NCI-H1417 (cell line): ENCODE data around the gene SMPD3.
A peak's percentile ranks its signal among the peaks of the same experiment; 100 is the strongest.

Source experiments
- DNase-seq, 3 experiments: peaks; one replicate each; lab custom pipeline; 2025; lab: John Stamatoyannopoulos, UW

SMPD3 gene

GRCh38 chr16:68357521-68357922 is 90.8 kb downstream of the SMPD3 start:
- no peak for DNase-seq

DNA sequence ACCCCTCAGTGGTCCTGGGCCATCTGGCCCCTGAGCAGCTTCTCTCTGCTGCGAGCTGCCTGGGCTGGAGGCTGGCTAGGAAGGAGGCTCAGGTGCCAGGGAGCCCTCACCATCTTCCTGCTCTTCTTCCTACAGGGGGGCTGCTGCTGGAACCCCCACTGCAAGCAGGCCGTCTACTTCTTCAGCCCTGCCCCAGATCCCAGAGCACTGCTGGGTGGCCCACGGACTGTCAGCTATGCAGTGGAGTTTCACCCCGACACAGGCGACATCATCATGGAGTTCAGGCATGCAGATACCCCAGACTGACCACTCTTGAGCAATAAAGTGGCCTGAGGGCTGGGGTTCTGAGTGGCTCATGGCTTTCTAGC is 91.4 kb downstream of the SMPD3 start:
- DNase-seq: no peak

DNA sequence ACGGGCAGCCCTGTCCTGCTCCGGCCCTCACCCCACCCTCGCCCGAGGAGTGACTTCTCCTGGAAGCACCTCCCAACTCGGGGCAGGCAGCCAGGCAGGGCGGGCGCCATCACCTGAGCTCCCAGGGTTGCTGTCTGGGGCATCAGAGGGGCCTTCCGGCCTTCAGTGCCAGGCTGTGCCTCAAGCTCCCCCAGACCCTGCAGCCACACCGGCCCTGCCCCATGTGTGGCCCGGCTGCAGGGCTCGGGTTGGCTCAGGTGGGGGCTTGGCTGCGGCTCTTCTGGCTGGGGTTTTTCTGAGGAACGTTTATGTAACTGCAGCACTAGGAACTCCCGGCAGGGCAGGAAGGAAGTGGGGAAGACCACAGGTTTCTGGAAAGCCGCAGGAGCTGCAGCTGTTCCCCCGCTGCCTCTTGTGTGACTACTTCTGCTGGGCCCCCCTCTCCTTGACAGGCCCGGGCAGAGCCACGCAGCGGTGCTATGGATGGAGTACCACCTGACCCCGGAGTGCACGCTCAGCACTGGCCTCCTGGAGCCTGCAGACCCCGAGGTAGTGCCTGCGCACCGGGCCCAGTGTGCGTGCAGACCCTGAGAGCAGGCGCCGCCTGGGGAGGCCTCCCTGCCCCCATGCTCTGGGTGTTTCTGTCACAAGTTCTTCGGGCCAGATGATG is 91.9 kb downstream of the SMPD3 start:
- no peak for DNase-seq

GRCh38 chr16:68355447-68356248 is 92.7 kb downstream of the SMPD3 start:
- DNase-seq: peak in 1 of 3 experiments; percentile 2

- no peak for DNase-seq
These were observed 93.5 kb downstream of the SMPD3 start for GRCh38 chr16:68354816-68355215.

DNA sequence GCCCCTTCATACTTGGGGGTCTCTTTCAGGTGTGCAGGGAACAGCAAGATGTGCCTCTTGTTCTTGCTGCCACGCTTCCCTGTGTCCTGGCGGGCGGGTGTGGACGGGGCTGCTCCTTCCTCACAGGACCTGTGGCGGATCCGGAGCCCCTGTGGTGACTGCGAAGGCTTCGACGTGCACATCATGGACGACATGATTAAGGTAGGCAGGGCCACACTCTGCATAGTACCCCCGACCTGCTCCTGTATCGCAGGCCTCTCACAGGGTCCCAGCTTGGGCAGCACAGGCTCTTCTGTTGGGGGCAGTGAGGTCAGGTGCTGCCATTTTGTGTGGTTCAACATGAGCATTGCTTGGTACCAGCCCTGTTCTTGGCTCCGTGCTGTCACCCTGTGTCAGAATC is 94.9 kb downstream of the SMPD3 start:
- DNase-seq: no peak

GRCh38 chr16:68351991-68352431 is 96.3 kb downstream of the SMPD3 start:
- DNase-seq: peak; percentile 27 to 73 (median 61)

- DNase-seq: peak in 1 of 3 experiments; percentile 28
These were observed 96.8 kb downstream of the SMPD3 start for GRCh38 chr16:68351463-68351862.

DNA sequence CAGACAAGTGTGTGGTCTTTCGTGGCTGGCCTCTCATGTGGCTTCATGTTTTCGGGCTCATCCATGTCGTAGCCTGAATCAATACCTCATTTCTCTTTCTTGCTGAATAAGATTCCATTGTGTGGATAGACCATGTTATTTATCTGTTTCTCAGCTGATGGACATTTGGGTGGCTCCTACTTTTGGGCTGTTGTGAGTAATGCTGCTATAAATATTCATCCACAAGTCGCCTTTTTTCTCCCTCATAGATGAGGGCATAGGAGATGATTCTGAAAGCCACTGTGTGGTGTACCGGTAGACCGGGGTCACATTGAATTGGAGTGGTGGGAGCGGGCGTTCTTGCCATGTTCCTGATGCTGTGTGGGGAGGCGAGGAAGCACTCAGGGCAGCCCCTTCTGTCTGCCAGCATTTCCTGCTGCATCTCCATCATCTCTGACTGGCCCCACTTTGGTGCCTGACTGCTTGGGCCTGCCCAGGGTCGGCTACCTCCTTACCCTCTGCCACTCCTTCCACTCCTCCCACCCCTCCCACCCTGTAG is 97.4 kb downstream of the SMPD3 start:
- DNase-seq: no peak

GRCh38 chr16:68349838-68350410 is 98.4 kb downstream of the SMPD3 start:
- no peak for DNase-seq

- DNase-seq: no peak
These were observed 99.5 kb downstream of the SMPD3 start for GRCh38 chr16:68348639-68349445.

- no peak for DNase-seq
These were observed 100.7 kb downstream of the SMPD3 start for GRCh38 chr16:68347605-68348004.

- DNase-seq: no peak
These were observed 101.3 kb downstream of the SMPD3 start for GRCh38 chr16:68346892-68347480.

DNA sequence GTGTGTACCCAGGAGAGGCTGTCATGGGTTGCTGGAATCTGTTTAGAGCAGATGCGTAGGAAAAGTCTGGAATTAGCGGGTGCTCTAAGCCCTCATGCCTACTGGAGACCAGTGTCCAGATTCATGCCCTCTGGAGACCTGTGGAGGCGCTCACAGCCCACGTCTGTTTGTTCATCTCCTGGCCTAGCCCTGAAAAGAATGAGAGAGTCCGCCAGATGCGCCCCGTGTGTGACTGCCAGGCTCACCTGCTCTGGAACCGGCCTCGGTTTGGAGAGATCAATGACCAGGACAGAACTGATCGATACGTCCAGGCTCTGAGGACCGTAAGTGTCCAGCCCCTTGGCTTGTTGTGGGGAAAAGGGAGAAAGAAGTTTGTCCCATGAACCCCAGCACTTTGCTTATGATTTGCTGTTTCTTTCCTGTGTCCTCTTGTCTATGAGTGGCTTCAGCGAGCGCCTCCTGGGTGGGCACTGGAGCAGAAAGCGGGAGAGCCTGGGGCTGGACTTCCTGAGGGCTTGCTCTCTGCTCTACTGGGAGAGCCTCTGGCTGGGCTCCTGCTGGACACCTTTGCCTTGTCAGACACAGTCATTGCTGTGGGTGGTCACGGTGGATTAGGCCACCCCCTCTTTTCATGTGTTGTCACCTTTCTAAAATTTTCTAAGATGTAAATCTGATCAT is 102.2 kb downstream of the SMPD3 start:
- no peak for DNase-seq

DNA sequence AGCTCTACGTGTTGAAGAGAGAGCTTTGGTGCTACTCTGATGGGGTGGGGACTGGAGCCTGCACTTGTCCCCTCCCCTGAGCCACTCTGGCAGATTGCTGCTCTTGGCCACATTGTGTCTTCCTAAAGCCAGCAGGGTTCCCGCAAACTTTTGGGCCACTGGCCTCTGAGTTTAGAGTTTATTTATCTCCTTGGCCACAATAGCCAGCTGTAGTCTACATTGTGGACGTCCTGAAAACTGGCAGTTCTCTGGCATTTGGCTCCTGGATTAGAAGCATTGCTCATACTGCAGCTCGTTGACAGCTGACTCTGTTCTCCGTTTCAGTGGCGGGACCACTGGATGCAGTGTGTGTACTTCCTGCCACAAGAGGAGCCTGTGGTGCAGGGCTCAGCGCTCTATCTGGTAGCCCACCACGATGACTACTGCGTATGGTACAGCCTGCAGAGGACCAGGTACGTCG is 102.9 kb downstream of the SMPD3 start:
- no peak for DNase-seq

DNA sequence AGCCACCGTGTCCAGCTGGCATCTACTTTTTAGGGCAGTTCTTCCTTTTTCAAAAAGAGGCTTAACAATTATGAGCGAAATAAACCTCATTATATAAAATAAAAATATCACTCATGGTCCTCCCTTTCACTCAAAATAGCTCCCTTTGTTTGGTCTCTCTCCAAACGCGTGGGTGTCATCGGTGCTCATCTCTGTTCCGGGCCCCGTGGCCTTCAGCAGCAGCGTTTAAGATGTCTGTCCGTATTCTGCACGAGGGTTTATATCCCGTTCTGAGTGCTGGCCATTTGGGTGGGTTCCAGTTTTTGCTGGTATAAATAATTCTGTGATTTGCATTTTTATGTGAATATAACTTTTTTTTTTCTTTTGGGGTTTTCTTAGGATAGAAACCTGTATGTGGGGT is 104.1 kb downstream of the SMPD3 start:
- no peak for DNase-seq

DNA sequence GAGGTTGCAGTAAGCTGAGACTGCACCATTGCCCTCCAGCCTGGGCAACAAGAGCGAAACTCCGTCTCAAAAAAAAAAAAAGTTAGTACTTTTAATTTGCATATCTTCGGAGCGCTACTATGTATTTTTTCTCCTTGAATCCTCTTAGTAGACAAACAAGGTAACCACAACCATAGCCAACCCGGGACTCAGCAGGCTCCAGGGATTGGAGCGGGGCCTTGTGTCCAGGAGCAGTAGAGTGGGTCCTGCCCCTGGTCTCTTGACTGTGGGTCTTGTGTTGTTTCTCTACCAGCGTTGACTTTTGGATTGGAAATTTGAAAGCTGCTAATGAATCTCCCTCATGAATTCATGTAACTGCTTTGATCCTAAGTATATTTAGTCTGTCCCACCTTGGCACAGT is 105.2 kb downstream of the SMPD3 start:
- no peak for DNase-seq

DNA sequence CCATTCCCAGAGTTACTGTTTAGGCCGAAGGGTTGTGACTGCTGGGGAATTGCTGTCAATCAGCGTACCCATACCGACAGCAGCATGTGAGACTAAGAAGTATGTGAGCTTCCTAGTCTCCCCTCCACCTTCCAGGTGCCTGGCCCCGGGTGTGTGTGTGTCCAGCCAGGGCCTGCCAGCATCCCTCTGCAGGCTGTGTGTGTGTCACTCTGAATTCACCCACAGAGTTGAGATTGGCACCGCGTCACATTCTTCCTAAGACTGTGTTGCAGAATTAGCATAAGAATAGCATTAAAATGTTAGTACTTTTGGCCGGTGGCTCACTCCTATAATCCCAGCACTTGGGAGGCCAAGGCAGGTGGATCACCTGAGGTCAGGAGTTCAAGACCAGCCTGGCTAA is 105.7 kb downstream of the SMPD3 start:
- no peak for DNase-seq

DNA sequence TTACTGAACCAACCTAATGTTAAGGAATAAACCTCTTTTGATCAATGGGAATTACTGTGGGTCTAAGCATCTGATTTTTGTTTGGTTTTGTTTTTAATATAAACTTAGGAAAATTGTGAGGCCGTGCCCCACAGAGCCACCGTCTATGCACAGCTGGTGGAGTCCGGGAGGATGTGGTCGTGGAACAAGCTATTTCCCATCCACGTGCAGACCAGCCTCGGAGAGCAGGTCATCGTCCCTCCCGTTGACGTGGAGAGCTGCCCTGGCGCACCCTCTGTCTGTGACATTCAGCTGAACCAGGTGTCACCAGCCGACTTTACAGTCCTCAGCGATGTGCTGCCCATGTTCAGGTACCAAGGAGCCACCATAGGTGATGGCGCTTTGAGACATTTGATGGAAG is 109.1 kb downstream of the SMPD3 start:
- no peak for DNase-seq

DNA sequence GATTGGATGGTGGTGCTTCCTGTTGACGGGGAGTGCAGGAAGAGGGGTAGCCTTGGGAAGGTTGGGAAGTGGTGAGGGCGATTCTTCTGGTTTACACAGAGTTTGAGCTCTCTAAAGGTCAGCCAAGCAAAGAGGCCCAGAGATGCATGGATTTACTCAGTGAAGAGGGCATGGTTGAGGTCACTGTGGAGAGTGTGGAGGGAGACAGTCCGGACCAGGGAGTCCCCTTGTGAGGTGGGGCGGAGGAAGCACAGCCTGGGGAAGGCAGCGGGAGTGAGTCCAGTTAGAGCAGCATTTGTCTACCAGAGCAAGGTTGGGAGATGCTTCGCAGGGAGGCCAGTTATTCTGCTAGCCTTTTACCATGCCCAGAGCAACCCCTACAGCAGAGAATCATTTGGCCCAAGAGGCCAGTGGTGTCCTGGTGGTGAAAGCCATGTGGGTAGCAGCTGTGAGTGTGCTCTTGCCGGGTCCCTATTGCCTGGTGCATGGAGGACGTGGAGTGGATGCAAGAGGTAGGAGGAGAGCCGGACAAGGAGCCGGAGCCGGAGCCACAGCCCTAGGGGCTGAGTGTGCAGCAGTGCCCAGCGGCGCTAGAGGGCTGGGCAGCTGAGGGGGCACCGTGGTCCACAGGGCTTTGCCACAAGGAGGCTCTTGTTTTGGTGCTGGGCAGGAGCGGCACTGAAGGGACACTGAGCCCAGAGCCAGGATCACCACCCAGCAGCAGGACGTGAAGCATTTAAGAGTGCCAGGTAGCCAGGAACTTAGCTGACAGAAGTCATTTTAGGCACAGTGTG is 109.8 kb downstream of the SMPD3 start:
- DNase-seq: no peak
